WTC11 (cell line): Measurements from ENCODE around the gene TMEM271.

ENCODE experiments used
- CREM ChIP-seq: sonication (generic); formaldehyde crosslinking; IDR thresholded peaks from 2 replicates; pipeline ENCODE4 v1.8.1; 2022; ENCODE audit warnings: mild to moderate bottlenecking, missing genetic modification reagents, moderate library complexity
- CTCF ChIP-seq: fragments of 200-600 bp; IDR thresholded peaks from 2 replicates; pipeline ENCODE4 v1.8.0; 2022; ENCODE audit warnings: antibody characterized with exemption
- E2F5 ChIP-seq: sonication (generic); formaldehyde crosslinking; IDR thresholded peaks from 2 replicates; pipeline ENCODE4 v1.8.1; 2022; ENCODE audit warnings: mild to moderate bottlenecking, moderate library complexity, missing genetic modification reagents
- ESRRA ChIP-seq: sonication (generic); formaldehyde crosslinking; IDR thresholded peaks from 2 replicates; pipeline ENCODE4 v1.8.1; 2022; ENCODE audit warnings: mild to moderate bottlenecking, missing genetic modification reagents, borderline replicate concordance
- FOXK1 ChIP-seq: sonication (generic); formaldehyde crosslinking; IDR thresholded peaks from 2 replicates; pipeline ENCODE4 v1.8.0; 2022; ENCODE audit warnings: mild to moderate bottlenecking, moderate library complexity, missing genetic modification reagents
- GRHL2 ChIP-seq: fragments of 250-450 bp; sonication (Bioruptor Pico); IDR thresholded peaks from 2 replicates; pipeline ENCODE4 v1.8.0; 2022; ENCODE audit warnings: mild to moderate bottlenecking, moderate library complexity; ENCODE audit not compliant: insufficient replicate concordance, severe bottlenecking
- KAT7 ChIP-seq: sonication (generic); formaldehyde crosslinking; IDR thresholded peaks from 2 replicates; pipeline ENCODE4 v1.8.1; 2023; ENCODE audit warnings: missing genetic modification reagents, mild to moderate bottlenecking, borderline replicate concordance
- MYBL2 ChIP-seq: sonication (generic); formaldehyde crosslinking; IDR thresholded peaks from 2 replicates; pipeline ENCODE4 v1.8.1; 2023; ENCODE audit warnings: mild to moderate bottlenecking, moderate library complexity, missing genetic modification reagents
- NFYB ChIP-seq: sonication (generic); formaldehyde crosslinking; conservative IDR thresholded peaks from 2 replicates; pipeline ENCODE4 v1.8.0; 2022; ENCODE audit warnings: low read depth, missing genetic modification reagents
- PRRX2 ChIP-seq: fragments of 250-450 bp; sonication (Bioruptor Pico); IDR thresholded peaks from 2 replicates; pipeline ENCODE4 v1.8.0; 2021; ENCODE audit warnings: mild to moderate bottlenecking
- ZNF138 ChIP-seq: sonication (generic); formaldehyde crosslinking; conservative IDR thresholded peaks from 2 replicates; pipeline ENCODE4 v1.8.1; 2022; ENCODE audit warnings: mild to moderate bottlenecking, moderate library complexity, missing genetic modification reagents
- TF ChIP-seq, protein P1 (sequence below): sonication (generic); formaldehyde crosslinking; IDR thresholded peaks from 2 replicates; pipeline ENCODE4 v1.8.1; 2022; ENCODE audit warnings: low read depth, missing genetic modification reagents, borderline replicate concordance
- TF ChIP-seq, protein P2 (sequence below): sonication (generic); formaldehyde crosslinking; IDR thresholded peaks from 2 replicates; pipeline ENCODE4 v1.8.1; 2023; ENCODE audit warnings: mild to moderate bottlenecking, missing genetic modification reagents, moderate library complexity
- TF ChIP-seq, protein P3 (sequence below): sonication (generic); formaldehyde crosslinking; IDR thresholded peaks from 2 replicates; pipeline ENCODE4 v1.8.0; 2022; ENCODE audit warnings: mild to moderate bottlenecking, missing genetic modification reagents

GRCh38 chr4:528296-528695 lies 47.8 kb downstream of the TMEM271 start:
- TF ChIP-seq PRRX2 (no peak), ZNF138 (CRISPR knock-in tag) (no peak), CTCF (no peak), NFYB (CRISPR knock-in tag) (no peak), MYBL2 (CRISPR knock-in tag) (no peak), FOXK1 (CRISPR knock-in tag) (no peak), KAT7 (CRISPR knock-in tag) (no peak), E2F5 (CRISPR knock-in tag) (no peak), ESRRA (CRISPR knock-in tag) (no peak), GRHL2 (CRISPR knock-in tag) (no peak), CREM (no peak)
- TF ChIP-seq, protein P1, sequence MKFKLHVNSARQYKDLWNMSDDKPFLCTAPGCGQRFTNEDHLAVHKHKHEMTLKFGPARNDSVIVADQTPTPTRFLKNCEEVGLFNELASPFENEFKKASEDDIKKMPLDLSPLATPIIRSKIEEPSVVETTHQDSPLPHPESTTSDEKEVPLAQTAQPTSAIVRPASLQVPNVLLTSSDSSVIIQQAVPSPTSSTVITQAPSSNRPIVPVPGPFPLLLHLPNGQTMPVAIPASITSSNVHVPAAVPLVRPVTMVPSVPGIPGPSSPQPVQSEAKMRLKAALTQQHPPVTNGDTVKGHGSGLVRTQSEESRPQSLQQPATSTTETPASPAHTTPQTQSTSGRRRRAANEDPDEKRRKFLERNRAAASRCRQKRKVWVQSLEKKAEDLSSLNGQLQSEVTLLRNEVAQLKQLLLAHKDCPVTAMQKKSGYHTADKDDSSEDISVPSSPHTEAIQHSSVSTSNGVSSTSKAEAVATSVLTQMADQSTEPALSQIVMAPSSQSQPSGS (CRISPR knock-in tag), result no peak
- TF ChIP-seq, protein P2, sequence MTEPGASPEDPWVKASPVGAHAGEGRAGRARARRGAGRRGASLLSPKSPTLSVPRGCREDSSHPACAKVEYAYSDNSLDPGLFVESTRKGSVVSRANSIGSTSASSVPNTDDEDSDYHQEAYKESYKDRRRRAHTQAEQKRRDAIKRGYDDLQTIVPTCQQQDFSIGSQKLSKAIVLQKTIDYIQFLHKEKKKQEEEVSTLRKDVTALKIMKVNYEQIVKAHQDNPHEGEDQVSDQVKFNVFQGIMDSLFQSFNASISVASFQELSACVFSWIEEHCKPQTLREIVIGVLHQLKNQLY, result no peak
- TF ChIP-seq, protein P3, sequence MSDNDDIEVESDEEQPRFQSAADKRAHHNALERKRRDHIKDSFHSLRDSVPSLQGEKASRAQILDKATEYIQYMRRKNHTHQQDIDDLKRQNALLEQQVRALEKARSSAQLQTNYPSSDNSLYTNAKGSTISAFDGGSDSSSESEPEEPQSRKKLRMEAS (CRISPR knock-in tag), result no peak
